NB4 (cell line): ENCODE data around the gene GALNT14.

ENCODE experiments used
- CTCF ChIP-seq: IDR thresholded peaks from one replicate; pipeline ENCODE4 v1.5.1; 2012; ENCODE audit warnings: low read depth, low read length
- MYC ChIP-seq: IDR thresholded peaks from 2 replicates; pipeline ENCODE4 v1.6.1; 2011; ENCODE audit warnings: low read depth, low read length
- POLR2A ChIP-seq: IDR thresholded peaks from 2 replicates; pipeline ENCODE4 v1.6.1; 2011; ENCODE audit warnings: mild to moderate bottlenecking; ENCODE audit not compliant: insufficient read length; ENCODE audit errors: extremely low read depth

DNA sequence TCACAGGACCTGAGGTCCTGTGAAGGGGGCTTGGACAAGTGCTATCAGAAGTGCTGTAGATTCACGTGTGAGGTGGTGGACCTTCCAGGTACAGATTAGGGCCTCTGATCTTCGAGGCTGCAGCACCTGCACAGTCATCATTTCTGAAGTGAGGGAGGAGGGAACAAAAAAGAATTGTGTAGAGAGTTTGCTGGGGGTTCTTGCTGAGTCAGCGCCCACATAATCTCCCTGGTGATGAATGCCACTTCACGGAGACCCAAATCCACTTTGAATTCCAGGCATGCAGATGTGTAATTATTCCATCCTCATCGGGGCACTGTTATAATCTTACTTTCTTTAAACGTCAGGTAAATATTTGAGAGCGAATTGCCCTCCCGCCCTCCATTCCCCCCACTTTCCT lies 202.4 kb downstream of the GALNT14 start:
- TF ChIP-seq CTCF, result no peak
- TF ChIP-seq POLR2A, result no peak
- no peak for TF ChIP-seq MYC
